HepG2 (cell line): Measurements from ENCODE around the gene LMF2. TPM values are rescaled to one million over a fixed set of nuclear protein-coding genes. Genes with fewer than 3 reads are reported as not detected.

Experiments used
- ATAC-seq: fragments of 200-7000 bp; cut with Tn5 transposase; 3 replicates; pipeline ENCODE4 v1.9.1; 2020; ENCODE audit warnings: mild to moderate bottlenecking, moderate library complexity
- BruUV-seq: library from RNA; stranded (reverse); fragments of 400-500 nt; replicated peaks from 2 replicates; lab custom pipeline; 2021; lab: Mats Ljungman, UMichigan
- CTCF ChIA-PET: fragments of 300-600 bp; formaldehyde crosslinking; extraction: SDS; loops from one replicate; lab custom pipeline; 2021; ENCODE audit warnings: low total read pairs, inconsistent platforms, low intra/inter-chr PET ratio; lab: Yijun Ruan, JAX
- POLR2A ChIA-PET: fragments of 350-600 bp; sonication (Branson Sonifier 250); formaldehyde crosslinking; loops from one replicate; lab custom pipeline; 2020; ENCODE audit warnings: antibody characterized with exemption, inconsistent platforms; lab: Yijun Ruan, JAX
- DNase-seq: peaks from one replicate; pipeline ENCODE4 v3.0.0-alpha.2; 2015; ENCODE audit warnings: low spot score
- FAIRE-seq: peaks from 3 replicates; lab custom pipeline; 2011; peaks lifted over from hg19 to GRCh38; lab: Jason Lieb, UNC
- H2AFZ ChIP-seq: one replicate; pipeline ENCODE4 v1.6.1; 2011; ENCODE audit warnings: low read length, inconsistent platforms
- H3K27ac ChIP-seq: fragments of 300-600 bp; 3 replicates; pipeline ENCODE4 v1.8.0; 2011; ENCODE audit warnings: mixed run types, mild to moderate bottlenecking, mixed read lengths, low read length, inconsistent platforms; ENCODE audit not compliant: insufficient read depth; ENCODE audit errors: extremely low read length
- H3K27me3 ChIP-seq, 2 experiments: fragments of 200-600 bp in 1 of 2; 2 replicates in 1 of 2; 3 replicates in 1 of 2; pipeline versions ENCODE4 v1.6.0 to v1.8.0; 2011; ENCODE audit warnings: low read length in 2 of 2, mild to moderate bottlenecking in 2 of 2, moderate library complexity in 2 of 2, inconsistent platforms in 1 of 2; ENCODE audit not compliant: insufficient read depth in 2 of 2, control insufficient read depth in 1 of 2
- H3K36me3 ChIP-seq, 2 experiments: fragments of 200-600 bp in 1 of 2; replicated peaks in 1 of 2; 2 replicates in 1 of 2; 3 replicates in 1 of 2; pipeline versions ENCODE4 v1.5.1 to v1.8.0; 2011; ENCODE audit warnings: low read length in 2 of 2, inconsistent platforms in 1 of 2; ENCODE audit not compliant: insufficient read depth in 2 of 2, control insufficient read depth in 1 of 2
- H3K4me1 ChIP-seq: 2 replicates; pipeline ENCODE4 v1.5.1; 2012; ENCODE audit warnings: low read length, inconsistent platforms; ENCODE audit not compliant: insufficient read depth
- H3K4me2 ChIP-seq: 2 replicates; pipeline ENCODE4 v1.6.0; 2011; ENCODE audit warnings: low read depth, low read length, inconsistent platforms
- H3K4me3 ChIP-seq, 3 experiments: fragments of 200-600 bp in 1 of 3; sonication (generic), shearing (Covaris generic) in 1 of 3; replicated peaks in 1 of 3; 2 replicates each; pipeline ENCODE4 v1.5.1; 2011 to 2016; ENCODE audit warnings: low read length in 3 of 3, inconsistent platforms in 2 of 3, low read depth in 2 of 3, mild to moderate bottlenecking in 2 of 3, control low read depth in 1 of 3, mixed read lengths in 1 of 3; ENCODE audit not compliant: insufficient read depth in 1 of 3
- H3K79me2 ChIP-seq: one replicate; pipeline ENCODE4 v1.6.1; 2011; ENCODE audit warnings: low read length, inconsistent platforms; ENCODE audit not compliant: insufficient read depth
- H3K9ac ChIP-seq: 2 replicates; pipeline ENCODE4 v1.6.0; 2011; ENCODE audit warnings: mild to moderate bottlenecking, low read depth, low read length, inconsistent platforms; ENCODE audit not compliant: insufficient read depth
- H3K9me3 ChIP-seq: 2 replicates; pipeline ENCODE4 v1.5.1; 2012; ENCODE audit warnings: mild to moderate bottlenecking, low read length
- H4K20me1 ChIP-seq: 2 replicates; pipeline ENCODE4 v1.6.0; 2011; ENCODE audit warnings: inconsistent platforms, mild to moderate bottlenecking, low read length, moderate library complexity; ENCODE audit not compliant: insufficient read depth
- ASH2L ChIP-seq: fragments of 300-600, 200-600 bp; sonication (generic); IDR thresholded peaks from 2 replicates; pipeline ENCODE4 v1.7.0; 2017; ENCODE audit warnings: low read depth, mild to moderate bottlenecking, moderate library complexity, mixed read lengths, low read length; ENCODE audit not compliant: insufficient read length
- ATF4 ChIP-seq, 2 experiments: fragments of 450-650 bp in 1 of 2; sonication (generic) in 1 of 2; formaldehyde crosslinking; IDR thresholded peaks; 2 replicates each; pipeline versions ENCODE4 v1.5.0 to v1.8.0; 2020 to 2022; ENCODE audit warnings: mild to moderate bottlenecking in 1 of 2, missing genetic modification reagents in 1 of 2
- BCLAF1 ChIP-seq: fragments of 450-650 bp; IDR thresholded peaks from 2 replicates; pipeline ENCODE4 v1.6.1; 2017; ENCODE audit warnings: mild to moderate bottlenecking
- CSRNP1 ChIP-seq: sonication (generic); formaldehyde crosslinking; IDR thresholded peaks from 2 replicates; pipeline ENCODE4 v1.8.1; 2023; ENCODE audit warnings: mild to moderate bottlenecking, missing genetic modification reagents
- GZF1 ChIP-seq: sonication (generic); formaldehyde crosslinking; IDR thresholded peaks from 2 replicates; pipeline ENCODE4 v1.5.1; 2020; ENCODE audit warnings: mild to moderate bottlenecking, missing genetic modification reagents
- KLF13 ChIP-seq: sonication (generic); formaldehyde crosslinking; IDR thresholded peaks from 2 replicates; pipeline ENCODE4 v1.4.0; 2020; ENCODE audit warnings: mild to moderate bottlenecking, missing genetic modification reagents
- NFKB2 ChIP-seq: sonication (generic); formaldehyde crosslinking; IDR thresholded peaks from 2 replicates; pipeline ENCODE4 v1.4.0; 2020; ENCODE audit warnings: missing genetic modification reagents, borderline replicate concordance
- PHF5A ChIP-seq: IDR thresholded peaks from one replicate; pipeline ENCODE4 v1.6.1; 2018; ENCODE audit warnings: low read depth, missing genetic modification reagents; ENCODE audit not compliant: unreplicated experiment
- RBFOX2 ChIP-seq: fragments of 200-400 bp; formaldehyde crosslinking; IDR thresholded peaks from 2 replicates; pipeline ENCODE4 v1.6.1; 2017; ENCODE audit warnings: low read depth, mild to moderate bottlenecking, low read length
- SP5 ChIP-seq: IDR thresholded peaks from 2 replicates; pipeline ENCODE4 v1.6.1; 2016; ENCODE audit warnings: low read depth, borderline replicate concordance
- ZNF687 ChIP-seq: sonication (generic); formaldehyde crosslinking; IDR thresholded peaks from 2 replicates; pipeline ENCODE4 v1.5.1; 2020; ENCODE audit warnings: mild to moderate bottlenecking, missing genetic modification reagents, moderate library complexity
- WGBS: methylation state at CpG from one replicate; pipeline ENCODE4 v1.1.6; 2017; ENCODE audit warnings: low lambda C conversion rate; 5-methylcytosine and 5-hydroxymethylcytosine counted together
- in situ Hi-C: cut with HindIII; loops from 2 replicates; pipeline ENCODE4 v1.10.0; 2017; ENCODE audit warnings: low pct_unique_long_range_greater_than_20kb; ENCODE audit not compliant: extremely low pct_ligation_motif_present
- intact Hi-C: fragments of 100-400 bp; cut with micrococcal nuclease; formaldehyde crosslinking; loops from one replicate; pipeline ENCODE4 v1.10.0; 2022; ENCODE audit not compliant: unreplicated experiment
- polyA plus RNA-seq, 8 experiments: library from polyadenylated mRNA; depleted of rRNA in 3 of 8; stranded (reverse) in 7 of 8; unstranded in 1 of 8; fragments of >200 nt; fragmentation: Illumina TruSeq in 4 of 8; extraction: Trizol in 4 of 8; gene quantifications; 2 replicates each; pipeline versions ENCODE4 v1.2.1 to v1.2.3, GENCODE V29; 2011 to 2016; ENCODE audit warnings: low read depth in 4 of 8, missing spikeins in 1 of 8, mixed read lengths in 1 of 8; ENCODE audit not compliant: insufficient read depth in 1 of 8
- total RNA-seq, 5 experiments: library from RNA; depleted of rRNA; stranded (reverse); fragments of >200 nt; fragmentation: Illumina TruSeq; extraction: Trizol; gene quantifications; 2 replicates each; pipeline ENCODE4 v1.2.3, GENCODE V29; 2016; ENCODE audit warnings: low read depth in 1 of 5

The LMF2 gene
- total and polyA plus RNA-seq, 2 of the 13 experiments (the other 11 are each of a cell fraction or from before 2014, with no cell fraction given): 23.3 to 30.6 TPM

- no peak within 1 kb of the TSS for H2AFZ ChIP-seq
- H3K4me1 ChIP-seq: peaks cover 58% of the 10 kb centered on the region
- H3K4me3 ChIP-seq: peak within 1 kb of the TSS; percentile 75 to 76 (median 75)
- no peaks in the 10 kb centered on the region for H3K79me2 ChIP-seq
- H3K9ac ChIP-seq: peak within 1 kb of the TSS; percentile 76
- ATAC-seq (peak; percentile 35), DNase-seq (peak; percentile 24), FAIRE-seq (no peak)
- WGBS: 0% methylated on average over 10 of the region's 70 CpGs
- peak within 1 kb of the TSS; percentile 31 for H3K27ac ChIP-seq
- no peaks in the 10 kb centered on the region; the same call in 1 of the 2 replicates for H4K20me1 ChIP-seq
- intact Hi-C loops (no loop called here), in situ Hi-C loops (no loop called here)
- ChIA-PET CTCF (no interaction called here), POLR2A (interaction anchor here (0.7 to 2.1 kb wide), 5 partner anchors 11 to 44 kb away, joined by 3 to 5 read pairs (median 4); partner anchors contain the start of genes LMF2, NCAPH2 and SCO2)
- no TSS peak for BruUV-seq
- no peaks in the 10 kb centered on the region for H3K36me3 ChIP-seq
- H3K27me3 ChIP-seq: peaks cover 0 to 4% of the 10 kb centered on the region in 2 experiments; a peak in 1 of 5 replicates
- H3K4me2 ChIP-seq: peak within 1 kb of the TSS; percentile 77
- no peaks in the 10 kb centered on the region for H3K9me3 ChIP-seq
- TF ChIP-seq ATF4 (CRISPR knock-in tag; IDR thresholded peaks at IDR 0.05) (peak; percentile 43 to 96; a peak in 3 of 4 replicates), ZNF687 (peak; percentile 3), KLF13 (CRISPR knock-in tag) (0 out of 2 replicates have a peak, but pooled peaks have one; percentile 35), SP5 (CRISPR knock-in tag) (peak; percentile 69; the same call in 1 of the 2 replicates), ASH2L (no peak), CSRNP1 (CRISPR knock-in tag) (0 out of 2 replicates have a peak, but pooled peaks have one; percentile 2), NFKB2 (CRISPR knock-in tag) (0 out of 2 replicates have a peak, but pooled peaks have one; percentile 21), BCLAF1 (no peak), PHF5A (no peak), GZF1 (0 out of 2 replicates have a peak, but pooled peaks have one; percentile 26), RBFOX2 (0 out of 2 replicates have a peak, but pooled peaks have one; percentile 14)
These were observed 25.9 kb downstream of the LMF2 start, which contains the start of gene ADM2 for GRCh38 chr22:50481440-50482106. TSS of gene ADM2 (plus strand) at chr22:50481543. CDS start at chr22:50481848, 305 bp downstream.
